ENCODE data around the gene PGM1. TPM values are rescaled to one million over a fixed set of nuclear protein-coding genes. Genes with fewer than 3 reads are reported as not detected.

The PGM1 gene
- total RNA-seq, 1 donor from 2014 or later: 22.7 TPM

GRCh38 chr1:63705078-63705477, 111.9 kb downstream of the PGM1 start:
- no peak overlapping the region for H3K27ac ChIP-seq
- H3K27me3 Mint-ChIP-seq (ENCODE audit: insufficient read depth, low read depth): peaks cover 3% of the 10 kb centered on the region
- peaks cover 12% of the 10 kb centered on the region for H3F3A ChIP-seq (ENCODE audit: low read depth)
- no peaks in the 10 kb centered on the region for H4K20me1 ChIP-seq (ENCODE audit: low read depth)
- no peak overlapping the region for H3K4me2 ChIP-seq
- H3K4me3 ChIP-seq: no peak overlapping the region
- H3K9me3 Mint-ChIP-seq: no peaks in the 10 kb centered on the region
- no peak overlapping the region for H3K9ac ChIP-seq
- no peak for DNase-seq (ENCODE audit: low spot score)
- no peaks in the 10 kb centered on the region for H3K36me3 ChIP-seq
- no peak for TF ChIP-seq EZH2 (IDR thresholded peaks at IDR 0.05)
- TF ChIP-seq, protein P1, sequence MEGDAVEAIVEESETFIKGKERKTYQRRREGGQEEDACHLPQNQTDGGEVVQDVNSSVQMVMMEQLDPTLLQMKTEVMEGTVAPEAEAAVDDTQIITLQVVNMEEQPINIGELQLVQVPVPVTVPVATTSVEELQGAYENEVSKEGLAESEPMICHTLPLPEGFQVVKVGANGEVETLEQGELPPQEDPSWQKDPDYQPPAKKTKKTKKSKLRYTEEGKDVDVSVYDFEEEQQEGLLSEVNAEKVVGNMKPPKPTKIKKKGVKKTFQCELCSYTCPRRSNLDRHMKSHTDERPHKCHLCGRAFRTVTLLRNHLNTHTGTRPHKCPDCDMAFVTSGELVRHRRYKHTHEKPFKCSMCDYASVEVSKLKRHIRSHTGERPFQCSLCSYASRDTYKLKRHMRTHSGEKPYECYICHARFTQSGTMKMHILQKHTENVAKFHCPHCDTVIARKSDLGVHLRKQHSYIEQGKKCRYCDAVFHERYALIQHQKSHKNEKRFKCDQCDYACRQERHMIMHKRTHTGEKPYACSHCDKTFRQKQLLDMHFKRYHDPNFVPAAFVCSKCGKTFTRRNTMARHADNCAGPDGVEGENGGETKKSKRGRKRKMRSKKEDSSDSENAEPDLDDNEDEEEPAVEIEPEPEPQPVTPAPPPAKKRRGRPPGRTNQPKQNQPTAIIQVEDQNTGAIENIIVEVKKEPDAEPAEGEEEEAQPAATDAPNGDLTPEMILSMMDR (IDR thresholded peaks at IDR 0.05): no peak
- TF ChIP-seq EZH2phosphoT487 (IDR thresholded peaks at IDR 0.05): no peak
- H3K4me3 Mint-ChIP-seq: no peak overlapping the region
- no peaks in the 10 kb centered on the region for H3K9me3 ChIP-seq (ENCODE audit: low read depth)
- H3K27ac Mint-ChIP-seq: no peak overlapping the region
- H3K4me1 Mint-ChIP-seq: peaks cover 25% of the 10 kb centered on the region
- no peaks in the 10 kb centered on the region for H3K36me3 Mint-ChIP-seq
- H2AFZ ChIP-seq (replicated peaks): no peak overlapping the region
- H3K79me2 ChIP-seq (ENCODE audit: low read depth): no peaks in the 10 kb centered on the region
- H3K27me3 ChIP-seq: no peaks in the 10 kb centered on the region
- H3K4me1 ChIP-seq: peaks cover 22% of the 10 kb centered on the region

DNA sequence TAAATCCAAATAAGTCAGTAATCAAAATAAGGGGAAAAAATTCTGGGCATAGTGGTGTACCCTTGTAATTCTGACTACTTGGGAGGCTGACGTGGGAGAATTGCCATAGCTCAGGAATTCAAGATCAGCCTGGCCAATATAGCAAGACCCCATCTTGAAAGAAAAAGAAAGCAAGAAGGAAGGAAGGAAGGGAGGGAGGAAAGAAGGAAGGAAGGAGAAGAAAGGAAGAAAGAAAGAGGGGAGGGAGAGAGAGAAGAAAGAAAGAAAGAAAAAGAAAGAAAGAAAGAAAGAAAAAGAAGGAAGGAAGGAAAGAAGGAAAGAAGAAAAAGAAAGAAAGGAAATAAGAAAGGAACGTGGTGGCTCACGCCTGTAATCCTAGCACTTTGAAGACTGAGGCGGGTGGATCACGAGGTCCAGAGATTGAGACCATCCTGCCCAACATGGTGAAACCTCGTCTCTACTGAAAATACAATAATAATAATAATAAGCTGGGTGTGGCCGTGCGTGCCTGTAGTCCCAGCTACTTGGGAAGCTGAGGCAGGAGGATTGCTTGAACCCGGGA, 116.1 kb downstream of the PGM1 start:
- Histone ChIP-seq H3K36me3 (no peaks in the 10 kb centered on the region), H3K9me3 (ENCODE audit: low read depth) (no peaks in the 10 kb centered on the region), H3K9ac (no peak overlapping the region), H3K79me2 (ENCODE audit: low read depth) (no peaks in the 10 kb centered on the region), H3F3A (ENCODE audit: low read depth) (peaks cover 4% of the 10 kb centered on the region), H3K27me3 (no peaks in the 10 kb centered on the region), H4K20me1 (ENCODE audit: low read depth) (no peaks in the 10 kb centered on the region), H3K4me2 (no peak overlapping the region), H3K4me1 (peaks cover 13% of the 10 kb centered on the region), H2AFZ (replicated peaks) (no peak overlapping the region), H3K27ac (no peak overlapping the region), H3K4me3 (no peak overlapping the region)
- H3K27ac Mint-ChIP-seq: no peak overlapping the region
- DNase-seq (ENCODE audit: low spot score): no peak
- H3K36me3 Mint-ChIP-seq: no peaks in the 10 kb centered on the region
- peaks cover 3% of the 10 kb centered on the region for H3K27me3 Mint-ChIP-seq (ENCODE audit: insufficient read depth, low read depth)
- peaks cover 10% of the 10 kb centered on the region for H3K4me1 Mint-ChIP-seq
- TF ChIP-seq EZH2 (IDR thresholded peaks at IDR 0.05) (no peak), EZH2phosphoT487 (IDR thresholded peaks at IDR 0.05) (no peak)
- TF ChIP-seq, protein P1 (IDR thresholded peaks at IDR 0.05): no peak
- no peaks in the 10 kb centered on the region for H3K9me3 Mint-ChIP-seq
- no peak overlapping the region for H3K4me3 Mint-ChIP-seq

Small RNA genes lying within 50 kb of the gene (small RNA-seq; reads per million reads assigned to genes)
- not detected for gene RF02105
- not detected for gene RF02106
- gene RF02107: not detected
- not detected for gene RF02108
- gene RF02109: not detected
- gene RF02110: not detected

Other genes starting within 250 kb of the PGM1 start
- gene ALG6, start 225.8 kb upstream of the PGM1 start, total RNA-seq (ENCODE audit: low replicate concordance): 29.1 and 41.7 TPM in 2 replicates
- gene ITGB3BP, start 70.2 kb upstream of the PGM1 start, total RNA-seq (ENCODE audit: low replicate concordance): 76.5 and 110 TPM in 2 replicates
- 10.2 and 20.4 TPM in 2 replicates for gene EFCAB7, start 69.9 kb upstream of the PGM1 start, total RNA-seq (ENCODE audit: low replicate concordance)
- gene ROR1, start 180.6 kb downstream of the PGM1 start, total RNA-seq (ENCODE audit: low replicate concordance): 30.3 and 32.0 TPM in 2 replicates

All from neural progenitor cell (in vitro differentiated cells).